ENCODE results near the gene GPR179.

DNA sequence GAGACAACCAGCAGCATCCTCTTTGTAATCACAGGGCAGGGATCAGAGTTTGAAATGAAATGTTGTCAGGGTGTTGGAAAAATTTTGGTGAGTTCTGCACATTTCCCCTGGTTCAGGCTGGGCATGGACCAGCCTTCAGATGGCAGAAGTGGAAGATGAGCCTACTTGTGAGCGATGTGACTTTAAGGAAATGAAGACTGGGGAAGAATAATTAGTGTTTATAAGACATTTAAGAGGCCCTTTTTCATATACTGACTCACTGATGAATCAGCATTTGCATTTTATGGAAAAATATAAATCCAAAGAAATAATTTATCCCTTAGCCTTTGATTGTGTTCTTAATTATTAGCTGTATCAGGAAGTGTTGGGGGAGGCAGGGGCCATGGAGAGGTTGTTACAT lies 20.9 kb downstream of the GPR179 start:
- no peak for TF ChIP-seq POLR2A (IDR thresholded peaks at IDR 0.05)
- TF ChIP-seq, protein P1, sequence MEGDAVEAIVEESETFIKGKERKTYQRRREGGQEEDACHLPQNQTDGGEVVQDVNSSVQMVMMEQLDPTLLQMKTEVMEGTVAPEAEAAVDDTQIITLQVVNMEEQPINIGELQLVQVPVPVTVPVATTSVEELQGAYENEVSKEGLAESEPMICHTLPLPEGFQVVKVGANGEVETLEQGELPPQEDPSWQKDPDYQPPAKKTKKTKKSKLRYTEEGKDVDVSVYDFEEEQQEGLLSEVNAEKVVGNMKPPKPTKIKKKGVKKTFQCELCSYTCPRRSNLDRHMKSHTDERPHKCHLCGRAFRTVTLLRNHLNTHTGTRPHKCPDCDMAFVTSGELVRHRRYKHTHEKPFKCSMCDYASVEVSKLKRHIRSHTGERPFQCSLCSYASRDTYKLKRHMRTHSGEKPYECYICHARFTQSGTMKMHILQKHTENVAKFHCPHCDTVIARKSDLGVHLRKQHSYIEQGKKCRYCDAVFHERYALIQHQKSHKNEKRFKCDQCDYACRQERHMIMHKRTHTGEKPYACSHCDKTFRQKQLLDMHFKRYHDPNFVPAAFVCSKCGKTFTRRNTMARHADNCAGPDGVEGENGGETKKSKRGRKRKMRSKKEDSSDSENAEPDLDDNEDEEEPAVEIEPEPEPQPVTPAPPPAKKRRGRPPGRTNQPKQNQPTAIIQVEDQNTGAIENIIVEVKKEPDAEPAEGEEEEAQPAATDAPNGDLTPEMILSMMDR (IDR thresholded peaks at IDR 0.05 in 4 of 5, conservative IDR thresholded peaks at IDR 0.05 in 1 of 5): no peak
